ENCODE measurements around the gene SIK3.

DNA sequence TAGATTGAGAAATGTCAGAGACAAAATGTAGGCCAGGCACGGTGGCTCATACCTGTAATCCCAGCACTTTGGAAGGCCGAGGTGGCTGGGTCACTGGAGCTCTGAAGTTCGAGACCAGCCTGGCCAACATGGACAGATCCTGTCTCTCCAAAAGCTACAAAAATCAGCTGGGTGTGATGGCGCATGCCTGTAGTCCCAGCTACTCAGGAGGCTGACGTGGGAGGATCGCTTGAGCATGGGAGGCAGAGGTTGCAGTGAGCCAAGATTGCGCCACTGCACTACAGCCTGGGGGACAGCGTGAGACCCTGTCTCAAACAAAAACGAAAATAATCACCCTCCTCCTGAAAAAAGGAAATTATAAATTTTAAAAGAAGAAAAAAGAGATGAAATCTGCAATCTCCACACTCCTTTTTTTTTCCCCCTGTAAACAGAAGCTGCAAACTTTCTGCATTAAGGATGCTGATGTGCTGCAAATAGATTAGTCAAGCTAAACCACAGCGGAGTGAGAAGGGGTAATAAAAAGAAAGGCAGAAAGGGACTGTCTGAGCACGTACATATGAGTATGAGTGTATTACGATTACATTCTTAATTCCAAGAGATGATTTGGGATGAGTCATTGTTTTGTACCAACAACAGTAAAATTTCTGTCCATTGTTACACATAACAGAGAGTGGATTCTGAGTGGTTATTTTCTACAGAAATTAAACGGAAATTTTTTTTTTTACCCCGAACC, 87.3 kb downstream of the SIK3 start:
- no peak for TF ChIP-seq EZH2 (IDR thresholded peaks at IDR 0.05; ENCODE audit: borderline replicate concordance, low read depth, low read length, severe bottlenecking)
- TF ChIP-seq, protein P1, sequence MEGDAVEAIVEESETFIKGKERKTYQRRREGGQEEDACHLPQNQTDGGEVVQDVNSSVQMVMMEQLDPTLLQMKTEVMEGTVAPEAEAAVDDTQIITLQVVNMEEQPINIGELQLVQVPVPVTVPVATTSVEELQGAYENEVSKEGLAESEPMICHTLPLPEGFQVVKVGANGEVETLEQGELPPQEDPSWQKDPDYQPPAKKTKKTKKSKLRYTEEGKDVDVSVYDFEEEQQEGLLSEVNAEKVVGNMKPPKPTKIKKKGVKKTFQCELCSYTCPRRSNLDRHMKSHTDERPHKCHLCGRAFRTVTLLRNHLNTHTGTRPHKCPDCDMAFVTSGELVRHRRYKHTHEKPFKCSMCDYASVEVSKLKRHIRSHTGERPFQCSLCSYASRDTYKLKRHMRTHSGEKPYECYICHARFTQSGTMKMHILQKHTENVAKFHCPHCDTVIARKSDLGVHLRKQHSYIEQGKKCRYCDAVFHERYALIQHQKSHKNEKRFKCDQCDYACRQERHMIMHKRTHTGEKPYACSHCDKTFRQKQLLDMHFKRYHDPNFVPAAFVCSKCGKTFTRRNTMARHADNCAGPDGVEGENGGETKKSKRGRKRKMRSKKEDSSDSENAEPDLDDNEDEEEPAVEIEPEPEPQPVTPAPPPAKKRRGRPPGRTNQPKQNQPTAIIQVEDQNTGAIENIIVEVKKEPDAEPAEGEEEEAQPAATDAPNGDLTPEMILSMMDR (IDR thresholded peaks at IDR 0.05; ENCODE audit: borderline replicate concordance, extremely low read depth, low read length, poor library complexity, severe bottlenecking), result no peak
